Esophagus muscularis mucosa (tissue), 4 donors: ENCODE results near the gene IFT43. TPM values are rescaled to one million over a fixed set of nuclear protein-coding genes. Genes with fewer than 3 reads are reported as not detected.

Experiments used
- DNase-seq: peaks from one replicate; pipeline ENCODE4 v3.0.0-alpha.2; 2017; ENCODE audit errors: extremely low spot score
- H3K27ac ChIP-seq, 4 donors: fragments of 200-600 bp; sonication (generic); replicated peaks in 1 of 4; 1 replicate in 3 of 4; 2 replicates in 1 of 4; pipeline ENCODE4 v1.5.1; 2016 to 2019; ENCODE audit warnings: mild to moderate bottlenecking in 1 of 4
- H3K27me3 ChIP-seq, 4 donors: fragments of 200-600 bp; sonication (generic); one replicate each; pipeline versions ENCODE4 v1.5.1 to v1.6.0; 2016 to 2019
- H3K36me3 ChIP-seq, 4 donors: fragments of 200-600 bp; sonication (generic); one replicate each; pipeline ENCODE4 v1.5.1; 2016 to 2019
- H3K4me1 ChIP-seq, 4 donors: fragments of 200-600 bp; sonication (generic); one replicate each; pipeline ENCODE4 v1.5.1; 2016 to 2019
- H3K4me3 ChIP-seq, 4 donors: fragments of 200-600 bp; sonication (generic); 1 replicate in 2 of 4; 2 replicates in 2 of 4; pipeline ENCODE4 v1.5.1; 2016 to 2019; ENCODE audit warnings: mild to moderate bottlenecking in 4 of 4, moderate library complexity in 1 of 4
- H3K9me3 ChIP-seq, 4 donors: fragments of 200-600 bp; sonication (generic); 1 replicate in 3 of 4; 2 replicates in 1 of 4; pipeline ENCODE4 v1.5.1; 2016 to 2019
- CTCF ChIP-seq, 3 experiments: fragments of 200-600 bp in 2 of 3; fragments of 450-650 bp in 1 of 3; sonication (generic) in 2 of 3; IDR thresholded peaks; one replicate each; pipeline ENCODE4 v1.5.1; 2017 to 2019; ENCODE audit warnings: antibody characterized with exemption in 3 of 3, mild to moderate bottlenecking in 2 of 3, moderate library complexity in 1 of 3
- EP300 ChIP-seq: sonication (generic); formaldehyde crosslinking; IDR thresholded peaks from one replicate; pipeline ENCODE4 v1.6.1; 2017; ENCODE audit warnings: antibody characterized with exemption
- POLR2A ChIP-seq: fragments of 450-650 bp; IDR thresholded peaks from one replicate; pipeline ENCODE4 v1.6.1; 2017; ENCODE audit warnings: antibody characterized with exemption, moderate library complexity, mild to moderate bottlenecking, low read depth
- POLR2AphosphoS5 ChIP-seq, 2 donors: sonication (generic); formaldehyde crosslinking; IDR thresholded peaks; one replicate each; pipeline ENCODE4 v1.6.1; 2017; ENCODE audit warnings: antibody characterized with exemption in 2 of 2
- WGBS: methylation state at CpG from one replicate; pipeline ENCODE4 v1.1.5; 2018; 5-methylcytosine and 5-hydroxymethylcytosine counted together
- intact Hi-C: fragments of 100-400 bp; cut with DNase I; formaldehyde crosslinking; loops from one replicate; pipeline ENCODE4 v1.15.1; 2023
- total RNA-seq, 4 donors: library from RNA; depleted of rRNA; stranded (reverse); fragments of >200 nt; gene quantifications; one replicate each; pipeline versions ENCODE4 v1.1.0 to v1.2.1, GENCODE V29; 2016

The IFT43 gene
- total RNA-seq, 4 donors from 2014 or later = 36.7 to 51.0 (median 42.3) TPM

- Histone ChIP-seq H3K36me3 (no peaks in the 10 kb centered on the region), H3K4me1 (no peaks in the 10 kb centered on the region), H3K9me3 (no peaks in the 10 kb centered on the region), H3K27me3 (no peaks in the 10 kb centered on the region), H3K4me3 (no peak overlapping the region), H3K27ac (no peak overlapping the region)
- DNase-seq = no peak
- intact Hi-C loops = no loop called here
- 88% methylated on average over 5 of the region's 5 CpGs for WGBS
- TF ChIP-seq POLR2AphosphoS5 (IDR thresholded peaks at IDR 0.05) (no peak), POLR2A (no peak), CTCF (IDR thresholded peaks at IDR 0.05) (no peak), EP300 (no peak)
These were observed 38.8 kb upstream of the IFT43 start for GRCh38 chr14:75946785-75947184.

GRCh38 chr14:75952489-75952888, 33.1 kb upstream of the IFT43 start:
- Histone ChIP-seq H3K4me1 (no peaks in the 10 kb centered on the region), H3K4me3 (no peak overlapping the region), H3K27ac (no peak overlapping the region), H3K27me3 (no peaks in the 10 kb centered on the region), H3K36me3 (peaks cover 0 to 21% (median 4%) of the 10 kb centered on the region in 4 donors), H3K9me3 (no peaks in the 10 kb centered on the region)
- intact Hi-C loops = no loop called here
- WGBS = 85% methylated on average over 3 of the region's 3 CpGs
- no peak for DNase-seq
- no peak for TF ChIP-seq CTCF (IDR thresholded peaks at IDR 0.05)
- TF ChIP-seq POLR2A = no peak
- no peak for TF ChIP-seq EP300
- TF ChIP-seq POLR2AphosphoS5 (IDR thresholded peaks at IDR 0.05) = no peak

GRCh38 chr14:75959031-75959430, 26.5 kb upstream of the IFT43 start:
- Histone ChIP-seq H3K27me3 (no peaks in the 10 kb centered on the region), H3K4me3 (no peak overlapping the region), H3K27ac (no peak overlapping the region), H3K9me3 (no peaks in the 10 kb centered on the region), H3K36me3 (peaks cover 14 to 82% (median 50%) of the 10 kb centered on the region in 4 donors), H3K4me1 (no peaks in the 10 kb centered on the region)
- intact Hi-C loops = no loop called here
- WGBS = 94% methylated on average over 9 of the region's 9 CpGs
- TF ChIP-seq POLR2A (no peak), POLR2AphosphoS5 (IDR thresholded peaks at IDR 0.05) (no peak), CTCF (IDR thresholded peaks at IDR 0.05) (no peak), EP300 (no peak)
- DNase-seq = no peak

- Histone ChIP-seq H3K27ac (no peak overlapping the region), H3K36me3 (peaks cover 14 to 86% (median 59%) of the 10 kb centered on the region in 4 donors), H3K9me3 (no peaks in the 10 kb centered on the region), H3K27me3 (no peaks in the 10 kb centered on the region), H3K4me3 (no peak overlapping the region), H3K4me1 (no peaks in the 10 kb centered on the region)
- intact Hi-C loops = no loop called here
- DNase-seq = no peak
- WGBS = 79% methylated on average over 6 of the region's 6 CpGs
- TF ChIP-seq POLR2AphosphoS5 (IDR thresholded peaks at IDR 0.05) = no peak
- TF ChIP-seq CTCF (IDR thresholded peaks at IDR 0.05) = no peak
- no peak for TF ChIP-seq EP300
- TF ChIP-seq POLR2A = no peak
These were observed 25.3 kb upstream of the IFT43 start for GRCh38 chr14:75960231-75960630.

GRCh38 chr14:75961662-75962061, 23.9 kb upstream of the IFT43 start:
- Histone ChIP-seq H3K27me3 (no peaks in the 10 kb centered on the region), H3K9me3 (no peaks in the 10 kb centered on the region), H3K27ac (no peak overlapping the region), H3K36me3 (peaks cover 14 to 95% (median 72%) of the 10 kb centered on the region in 4 donors), H3K4me1 (no peaks in the 10 kb centered on the region), H3K4me3 (no peak overlapping the region)
- DNase-seq = no peak
- WGBS = 71% methylated on average over 3 of the region's 3 CpGs
- intact Hi-C loops = no loop called here
- TF ChIP-seq POLR2A (no peak), CTCF (IDR thresholded peaks at IDR 0.05) (no peak)
